ENCODE results near the gene SCNN1G. TPM values are rescaled to one million over a fixed set of nuclear protein-coding genes. Genes with fewer than 3 reads are reported as not detected.

Gene SCNN1G
- total RNA-seq, 1 experiment from 2014 or later, result not detected

GRCh38 chr16:23216658-23217246 is 34.2 kb downstream of the SCNN1G start:
- Histone ChIP-seq H3K4me3 (ENCODE audit: low read length) (no peak overlapping the region), H3K9me2 (replicated peaks; ENCODE audit: insufficient read depth, low read length) (no peaks in the 10 kb centered on the region), H3K27ac (ENCODE audit: low read length) (no peak overlapping the region), H3K9me3 (ENCODE audit: low read length) (no peaks in the 10 kb centered on the region), H3K4me2 (ENCODE audit: low read depth, low read length, poor library complexity, severe bottlenecking) (no peak overlapping the region), H3K79me2 (ENCODE audit: low read length) (no peaks in the 10 kb centered on the region), H4K20me1 (ENCODE audit: insufficient read depth, low read depth, low read length) (no peaks in the 10 kb centered on the region), H3K36me3 (ENCODE audit: insufficient read depth, low read length) (no peaks in the 10 kb centered on the region), H3K4me1 (ENCODE audit: low read length) (no peaks in the 10 kb centered on the region), H3K9ac (ENCODE audit: low read length) (no peak overlapping the region), H2AFZ (ENCODE audit: low read length) (no peak overlapping the region), H3K27me3 (ENCODE audit: low read length) (no peaks in the 10 kb centered on the region)
- DNase-seq, result no peak

DNA sequence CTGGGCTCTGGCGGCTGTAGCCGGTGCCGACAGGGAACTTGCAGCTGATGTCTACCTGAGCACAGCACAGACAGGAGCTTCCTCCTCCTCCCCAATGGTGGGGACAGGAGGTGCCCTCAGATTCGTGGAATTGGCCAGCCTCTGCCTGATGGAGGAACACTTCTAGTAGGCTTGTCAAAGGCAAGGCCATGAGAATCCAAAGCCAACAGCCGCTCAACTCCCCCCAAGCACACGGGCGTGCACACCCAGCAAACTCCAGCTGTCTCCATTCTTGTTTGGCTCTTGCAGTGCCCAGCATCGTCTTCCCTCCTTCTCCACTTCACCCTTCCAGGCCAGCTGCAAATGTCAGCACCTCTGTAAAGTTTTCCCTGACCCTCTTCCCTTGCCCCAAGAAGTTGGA is 35.1 kb downstream of the SCNN1G start:
- Histone ChIP-seq H3K9ac (ENCODE audit: low read length) (no peak overlapping the region), H3K27ac (ENCODE audit: low read length) (no peak overlapping the region), H4K20me1 (ENCODE audit: insufficient read depth, low read depth, low read length) (no peaks in the 10 kb centered on the region), H3K4me1 (ENCODE audit: low read length) (no peaks in the 10 kb centered on the region), H3K79me2 (ENCODE audit: low read length) (no peaks in the 10 kb centered on the region), H2AFZ (ENCODE audit: low read length) (no peak overlapping the region), H3K9me2 (replicated peaks; ENCODE audit: insufficient read depth, low read length) (no peaks in the 10 kb centered on the region), H3K9me3 (ENCODE audit: low read length) (no peaks in the 10 kb centered on the region), H3K27me3 (ENCODE audit: low read length) (no peaks in the 10 kb centered on the region), H3K4me2 (ENCODE audit: low read depth, low read length, poor library complexity, severe bottlenecking) (no peak overlapping the region), H3K36me3 (ENCODE audit: insufficient read depth, low read length) (no peaks in the 10 kb centered on the region), H3K4me3 (ENCODE audit: low read length) (no peak overlapping the region)
- DNase-seq, result no peak

GRCh38 chr16:23222929-23223328 is 40.4 kb downstream of the SCNN1G start:
- H2AFZ ChIP-seq (ENCODE audit: low read length), result no peak overlapping the region
- H3K9ac ChIP-seq (ENCODE audit: low read length), result no peak overlapping the region
- no peak overlapping the region for H3K4me3 ChIP-seq (ENCODE audit: low read length)

GRCh38 chr16:23223368-23223767 is 40.8 kb downstream of the SCNN1G start:
- no peak overlapping the region for H2AFZ ChIP-seq (ENCODE audit: low read length)
- H3K4me1 ChIP-seq (ENCODE audit: low read length), result no peaks in the 10 kb centered on the region
- H3K9me3 ChIP-seq (ENCODE audit: low read length), result no peaks in the 10 kb centered on the region
- H3K9me2 ChIP-seq (replicated peaks; ENCODE audit: insufficient read depth, low read length), result no peaks in the 10 kb centered on the region
- no peak overlapping the region for H3K9ac ChIP-seq (ENCODE audit: low read length)
- no peak overlapping the region for H3K27ac ChIP-seq (ENCODE audit: low read length)
- H3K27me3 ChIP-seq (ENCODE audit: low read length), result no peaks in the 10 kb centered on the region
- no peaks in the 10 kb centered on the region for H3K36me3 ChIP-seq (ENCODE audit: insufficient read depth, low read length)
- no peak overlapping the region for H3K4me2 ChIP-seq (ENCODE audit: low read depth, low read length, poor library complexity, severe bottlenecking)
- H3K79me2 ChIP-seq (ENCODE audit: low read length), result no peaks in the 10 kb centered on the region
- H4K20me1 ChIP-seq (ENCODE audit: insufficient read depth, low read depth, low read length), result no peaks in the 10 kb centered on the region
- DNase-seq, result no peak
- H3K4me3 ChIP-seq (ENCODE audit: low read length), result no peak overlapping the region

More at GRCh38 chr16:23222929-23223328, 40.4 kb downstream of the SCNN1G start:
- Histone ChIP-seq H3K4me1 (ENCODE audit: low read length) (no peaks in the 10 kb centered on the region), H3K4me2 (ENCODE audit: low read depth, low read length, poor library complexity, severe bottlenecking) (no peak overlapping the region), H3K9me3 (ENCODE audit: low read length) (no peaks in the 10 kb centered on the region), H3K9me2 (replicated peaks; ENCODE audit: insufficient read depth, low read length) (no peaks in the 10 kb centered on the region), H3K79me2 (ENCODE audit: low read length) (no peaks in the 10 kb centered on the region), H3K36me3 (ENCODE audit: insufficient read depth, low read length) (no peaks in the 10 kb centered on the region), H4K20me1 (ENCODE audit: insufficient read depth, low read depth, low read length) (no peaks in the 10 kb centered on the region), H3K27ac (ENCODE audit: low read length) (no peak overlapping the region), H3K27me3 (ENCODE audit: low read length) (no peaks in the 10 kb centered on the region)
- DNase-seq, result no peak

DNA sequence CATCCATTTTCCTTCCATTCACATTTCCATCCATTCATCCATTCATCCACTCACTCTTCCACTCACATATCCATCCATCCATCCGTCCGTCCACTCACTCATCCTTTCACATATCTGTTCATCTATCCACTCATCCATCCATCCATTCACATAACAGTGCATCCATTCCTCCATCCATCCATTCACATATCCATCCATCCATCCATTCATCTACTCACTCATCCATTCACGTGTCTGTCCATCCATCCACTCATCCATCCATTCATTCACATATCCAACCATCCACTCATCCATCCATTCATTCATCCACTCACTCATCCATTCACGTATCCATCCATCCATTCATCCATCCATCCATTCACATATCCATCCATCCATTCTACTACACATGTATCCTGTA is 42.6 kb downstream of the SCNN1G start:
- Histone ChIP-seq H3K36me3 (ENCODE audit: insufficient read depth, low read length) (no peaks in the 10 kb centered on the region), H3K4me3 (ENCODE audit: low read length) (no peak overlapping the region), H3K9me3 (ENCODE audit: low read length) (no peaks in the 10 kb centered on the region), H3K4me1 (ENCODE audit: low read length) (no peaks in the 10 kb centered on the region), H3K27me3 (ENCODE audit: low read length) (no peaks in the 10 kb centered on the region), H3K79me2 (ENCODE audit: low read length) (no peaks in the 10 kb centered on the region), H3K9ac (ENCODE audit: low read length) (no peak overlapping the region), H3K9me2 (replicated peaks; ENCODE audit: insufficient read depth, low read length) (no peaks in the 10 kb centered on the region), H4K20me1 (ENCODE audit: insufficient read depth, low read depth, low read length) (no peaks in the 10 kb centered on the region), H3K4me2 (ENCODE audit: low read depth, low read length, poor library complexity, severe bottlenecking) (no peak overlapping the region), H3K27ac (ENCODE audit: low read length) (no peak overlapping the region), H2AFZ (ENCODE audit: low read length) (no peak overlapping the region)
- DNase-seq, result no peak

DNA sequence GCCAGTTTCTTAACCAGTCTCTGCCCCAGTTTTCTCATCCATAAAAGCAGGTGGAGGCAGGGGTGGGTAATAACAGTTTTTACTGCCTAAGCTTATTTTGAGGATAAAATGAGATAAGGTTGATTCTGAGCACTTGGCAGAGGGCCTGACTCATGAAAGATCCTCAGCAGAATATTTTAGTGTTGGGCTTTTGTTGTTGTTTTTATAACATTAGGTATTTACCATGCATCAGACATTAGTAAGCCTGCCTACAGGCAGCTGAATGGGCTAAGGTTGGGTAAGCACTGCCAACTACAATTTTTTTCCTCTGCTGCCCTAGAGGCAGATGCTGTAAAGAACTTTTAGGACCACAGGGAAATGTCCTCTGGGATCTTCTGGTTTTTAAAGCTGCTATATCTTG is 43.1 kb downstream of the SCNN1G start:
- H3K27me3 ChIP-seq (ENCODE audit: low read length), result no peaks in the 10 kb centered on the region
- no peak overlapping the region for H2AFZ ChIP-seq (ENCODE audit: low read length)
- H3K79me2 ChIP-seq (ENCODE audit: low read length), result no peaks in the 10 kb centered on the region
- H3K4me2 ChIP-seq (ENCODE audit: low read depth, low read length, poor library complexity, severe bottlenecking), result no peak overlapping the region
- no peaks in the 10 kb centered on the region for H3K9me2 ChIP-seq (replicated peaks; ENCODE audit: insufficient read depth, low read length)
- no peaks in the 10 kb centered on the region for H3K9me3 ChIP-seq (ENCODE audit: low read length)
- H3K4me1 ChIP-seq (ENCODE audit: low read length), result no peaks in the 10 kb centered on the region
- no peak for DNase-seq
- no peaks in the 10 kb centered on the region for H4K20me1 ChIP-seq (ENCODE audit: insufficient read depth, low read depth, low read length)
- H3K4me3 ChIP-seq (ENCODE audit: low read length), result no peak overlapping the region
- no peak overlapping the region for H3K9ac ChIP-seq (ENCODE audit: low read length)
- no peak overlapping the region for H3K27ac ChIP-seq (ENCODE audit: low read length)
- H3K36me3 ChIP-seq (ENCODE audit: insufficient read depth, low read length), result no peaks in the 10 kb centered on the region

DNA sequence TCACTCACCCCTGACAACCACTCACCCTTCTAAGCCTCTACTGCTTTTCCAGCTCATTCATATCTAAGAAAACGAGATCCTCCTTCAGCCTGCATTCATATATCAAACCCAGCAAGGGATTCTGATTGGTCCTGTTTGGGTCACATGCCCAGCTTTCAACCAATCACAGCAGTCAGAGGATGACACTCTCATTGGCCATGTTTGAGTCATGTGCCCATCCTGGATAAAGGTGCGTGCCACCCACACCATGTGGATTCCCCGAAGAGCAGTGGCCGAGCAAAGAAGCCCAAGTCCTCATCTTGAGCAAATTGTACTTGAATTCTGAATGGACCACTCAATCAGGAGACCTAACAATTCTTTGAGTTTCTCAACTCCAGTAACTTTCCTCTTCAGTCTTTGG is 45.0 kb downstream of the SCNN1G start:
- Histone ChIP-seq H3K9me3 (ENCODE audit: low read length) (no peaks in the 10 kb centered on the region), H3K79me2 (ENCODE audit: low read length) (no peaks in the 10 kb centered on the region), H3K36me3 (ENCODE audit: insufficient read depth, low read length) (no peaks in the 10 kb centered on the region), H3K9ac (ENCODE audit: low read length) (no peak overlapping the region), H3K9me2 (replicated peaks; ENCODE audit: insufficient read depth, low read length) (no peaks in the 10 kb centered on the region), H2AFZ (ENCODE audit: low read length) (no peak overlapping the region), H3K4me3 (ENCODE audit: low read length) (no peak overlapping the region), H3K27me3 (ENCODE audit: low read length) (no peaks in the 10 kb centered on the region), H3K4me2 (ENCODE audit: low read depth, low read length, poor library complexity, severe bottlenecking) (no peak overlapping the region), H3K27ac (ENCODE audit: low read length) (no peak overlapping the region), H3K4me1 (ENCODE audit: low read length) (no peaks in the 10 kb centered on the region), H4K20me1 (ENCODE audit: insufficient read depth, low read depth, low read length) (no peaks in the 10 kb centered on the region)
- DNase-seq, result peak; percentile 73

DNA sequence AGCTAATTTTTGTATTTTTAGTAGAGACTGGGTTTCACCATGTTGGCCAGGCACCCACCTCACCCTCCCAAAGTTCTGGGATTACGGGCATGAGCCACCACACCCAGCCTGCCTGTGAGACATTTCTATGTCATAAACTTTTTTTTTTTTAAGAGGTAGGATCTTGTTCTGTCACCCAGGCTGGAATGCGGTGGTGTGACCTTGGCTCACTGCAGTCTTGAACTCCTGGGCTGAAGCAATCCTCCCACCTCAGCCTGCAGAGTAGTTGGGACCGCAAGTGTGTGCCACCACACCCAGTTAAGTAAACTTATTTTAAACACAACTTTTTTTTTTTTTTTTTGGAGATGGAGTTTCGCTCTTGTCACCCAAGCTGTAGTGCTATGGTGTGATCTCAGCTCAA is 47.2 kb downstream of the SCNN1G start:
- H3K9me3 ChIP-seq (ENCODE audit: low read length), result no peaks in the 10 kb centered on the region
- H2AFZ ChIP-seq (ENCODE audit: low read length), result no peak overlapping the region
- no peaks in the 10 kb centered on the region for H3K9me2 ChIP-seq (replicated peaks; ENCODE audit: insufficient read depth, low read length)
- H3K27me3 ChIP-seq (ENCODE audit: low read length), result no peaks in the 10 kb centered on the region
- no peak for DNase-seq
- no peaks in the 10 kb centered on the region for H3K4me1 ChIP-seq (ENCODE audit: low read length)
- no peak overlapping the region for H3K4me3 ChIP-seq (ENCODE audit: low read length)
- H3K79me2 ChIP-seq (ENCODE audit: low read length), result no peaks in the 10 kb centered on the region
- H3K27ac ChIP-seq (ENCODE audit: low read length), result no peak overlapping the region
- no peaks in the 10 kb centered on the region for H4K20me1 ChIP-seq (ENCODE audit: insufficient read depth, low read depth, low read length)
- no peaks in the 10 kb centered on the region for H3K36me3 ChIP-seq (ENCODE audit: insufficient read depth, low read length)
- H3K4me2 ChIP-seq (ENCODE audit: low read depth, low read length, poor library complexity, severe bottlenecking), result no peak overlapping the region
- no peak overlapping the region for H3K9ac ChIP-seq (ENCODE audit: low read length)

DNA sequence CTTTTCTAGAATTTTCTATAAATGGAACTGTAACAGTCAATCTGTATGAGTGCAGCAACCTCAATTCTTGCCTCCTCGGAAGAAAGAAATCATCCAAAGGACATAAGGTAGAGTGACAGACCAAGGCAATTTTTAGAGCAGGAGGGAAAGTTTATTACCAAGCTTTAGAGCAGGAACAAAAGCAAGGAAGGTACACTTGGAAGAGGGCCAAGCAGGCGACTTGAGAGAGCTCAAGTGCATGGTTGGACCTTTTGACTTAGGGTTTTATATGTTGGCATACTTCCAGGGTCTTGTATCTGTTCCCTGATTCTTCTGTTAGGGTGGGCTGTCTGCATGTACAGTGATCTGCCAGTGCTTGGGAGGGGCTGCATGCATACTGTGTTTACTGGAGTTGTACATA is 50.3 kb downstream of the SCNN1G start:
- H3K27me3 ChIP-seq (ENCODE audit: low read length), result no peaks in the 10 kb centered on the region
- no peaks in the 10 kb centered on the region for H3K9me3 ChIP-seq (ENCODE audit: low read length)
- no peaks in the 10 kb centered on the region for H4K20me1 ChIP-seq (ENCODE audit: insufficient read depth, low read depth, low read length)
- H3K27ac ChIP-seq (ENCODE audit: low read length), result no peak overlapping the region
- H3K9ac ChIP-seq (ENCODE audit: low read length), result no peak overlapping the region
- H3K4me1 ChIP-seq (ENCODE audit: low read length), result no peaks in the 10 kb centered on the region
- no peak overlapping the region for H3K4me2 ChIP-seq (ENCODE audit: low read depth, low read length, poor library complexity, severe bottlenecking)
- H3K36me3 ChIP-seq (ENCODE audit: insufficient read depth, low read length), result no peaks in the 10 kb centered on the region
- no peak overlapping the region for H3K4me3 ChIP-seq (ENCODE audit: low read length)
- H3K79me2 ChIP-seq (ENCODE audit: low read length), result no peaks in the 10 kb centered on the region
- no peaks in the 10 kb centered on the region for H3K9me2 ChIP-seq (replicated peaks; ENCODE audit: insufficient read depth, low read length)
- no peak overlapping the region for H2AFZ ChIP-seq (ENCODE audit: low read length)
- no peak for DNase-seq
